Heart right ventricle (tissue), 16 donors: Measurements from ENCODE around the gene PCDHA7. TPM values are rescaled to one million over a fixed set of nuclear protein-coding genes. Genes with fewer than 3 reads are reported as not detected.

Experiments used
- ATAC-seq, 8 donors: fragments of 200-7000 bp; cut with Tn5 transposase; one replicate each; pipeline ENCODE4 v1.9.1; 2020; ENCODE audit warnings: mild to moderate bottlenecking in 8 of 8, moderate library complexity in 8 of 8, moderate number of reproducible peaks in 1 of 8
- DNase-seq, 2 donors: peaks; one replicate each; pipeline ENCODE4 v3.0.0-alpha.2; 2020
- H3K27ac ChIP-seq, 10 donors: fragments of 200-600 bp; sonication (generic) in 2 of 10; one replicate each; pipeline versions ENCODE4 v1.5.0 to v1.8.0; 2020 to 2022; ENCODE audit warnings: mild to moderate bottlenecking in 3 of 10
- H3K27me3 ChIP-seq, 7 donors: fragments of 200-600 bp; one replicate each; pipeline ENCODE4 v1.8.0; 2021 to 2022; ENCODE audit warnings: mild to moderate bottlenecking in 2 of 7
- H3K36me3 ChIP-seq, 9 donors: fragments of 200-600 bp; sonication (generic) in 1 of 9; one replicate each; pipeline versions ENCODE4 v1.5.0 to v1.8.0; 2020 to 2022; ENCODE audit warnings: mild to moderate bottlenecking in 2 of 9
- H3K4me1 ChIP-seq, 9 donors: fragments of 200-600 bp; sonication (generic) in 1 of 9; one replicate each; pipeline versions ENCODE4 v1.5.0 to v1.8.0; 2020 to 2022; ENCODE audit warnings: mild to moderate bottlenecking in 4 of 9
- H3K4me3 ChIP-seq, 10 donors: fragments of 200-600 bp; sonication (generic) in 2 of 10; one replicate each; pipeline versions ENCODE4 v1.5.0 to v1.8.0; 2020 to 2022; ENCODE audit warnings: mild to moderate bottlenecking in 7 of 10, moderate library complexity in 2 of 10
- H3K9me3 ChIP-seq, 11 donors: fragments of 200-600 bp in 10 of 11; sonication (generic) in 2 of 11; one replicate each; pipeline versions ENCODE4 v1.5.0 to v1.8.0; 2013 to 2022; ENCODE audit warnings: mild to moderate bottlenecking in 2 of 11, control low read depth in 1 of 11, moderate library complexity in 1 of 11
- CTCF ChIP-seq, 9 donors: fragments of 200-600 bp; sonication (generic) in 2 of 9; IDR thresholded peaks; one replicate each; pipeline versions ENCODE4 v1.5.0 to v1.8.0; 2021 to 2022; ENCODE audit warnings: antibody characterized with exemption in 9 of 9, mild to moderate bottlenecking in 5 of 9, moderate library complexity in 1 of 9
- WGBS, 2 donors: extraction: QIAGEN DNeasy Blood & Tissue Kit; methylation state at CpG; one replicate each; pipeline ENCODE4 v1.1.7; 2013; ENCODE audit warnings: inconsistent platforms in 1 of 2; 5-methylcytosine and 5-hydroxymethylcytosine counted together
- intact Hi-C, 10 donors: fragments of 100-400 bp; cut with DNase I; formaldehyde crosslinking; loops; one replicate each; pipeline versions ENCODE4 v1.11.1 to v1.14.2; 2022
- polyA plus RNA-seq, 2 donors: library from polyadenylated mRNA; stranded (reverse); fragments of 200-250 nt; gene quantifications; one replicate each; pipeline ENCODE4 v1.2.3, GENCODE V29; 2013
- total RNA-seq, 10 donors: library from RNA; stranded (reverse); fragmentation: NEBNext Ultra II Directional in 3 of 10; extraction: Animal tissue kit (Norgen Biotek cat#: 25700) in 3 of 10; gene quantifications; one replicate each; pipeline versions ENCODE4 v1.2.1 to v1.2.4, GENCODE V29; 2021 to 2023
- donor health status: Arrhythmogenic right ventricular cardiomyopathy.
- donor health status: ischemic (EF 13 %, LVEDD 7.1; RV severe dilation, severe dysfunction).
- donor health status: healthy with polysubstance abuse.
- donor health status: DM: no; HTN: yes; CAD: no.
- donor health status: DM: no; HTN: no; CAD: no.
- donor health status: ischemic (EF 25% LVEDD 6.9; RV normal size, moderate dysfunction).
- donor health status: ischemic (EF 25% LVEDD 5.7; RV mildly dilated, moderate dysfunction).
- donor health status: healthy.
- donor health status: DM: yes; HTN: yes; CAD: no.
- donor health status: Ischemic cardiomyopathy.
- donor health status: ischemic (EF 35%, LVEDD 5.7; RV mildly dilated, moderate dysfunction).
- donor health status: nonischemic (EF 11% LVEDD 7.7; RV severe dilation, severe dysfunction).
- donor health status: DM: yes; HTN: yes; CAD: no.
- donor health status: PGD.
- donor health status: ischemic (EF 29% LVEDD 5.4; RV normal size, mild dysfunction).
- donor health status: nonischemic (EF 23%, LVEDD 6.1; RV moderate dilation, normal function).

The PCDHA7 gene
- total and polyA plus RNA-seq, 12 donors = 0.01 to 0.15 (median 0.09) TPM; not detected in 8

- Histone ChIP-seq H3K4me1 (no peaks in the 10 kb centered on the region), H3K27me3 (peaks cover 0 to 94% (median 35%) of the 10 kb centered on the region in 7 donors), H3K36me3 (no peaks in the 10 kb centered on the region), H3K9me3 (peaks cover 0 to 55% (median 8%) of the 10 kb centered on the region in 11 donors), H3K4me3 (no peak overlapping the region), H3K27ac (no peak overlapping the region)
- TF ChIP-seq CTCF (IDR thresholded peaks at IDR 0.05) = no peak
- intact Hi-C loops = loop anchor here in 1 of 10 donors (10.0 kb wide), 1 partner anchor 182 kb away; no protein-coding TSS in a partner anchor
- ATAC-seq (no peak), DNase-seq (no peak)
- WGBS, 2 donors = 31 to 40% methylated on average over 76 of the region's 76 CpGs
Measured at GRCh38 chr5:140862441-140863295, 28.6 kb downstream of the PCDHA7 start.

DNA sequence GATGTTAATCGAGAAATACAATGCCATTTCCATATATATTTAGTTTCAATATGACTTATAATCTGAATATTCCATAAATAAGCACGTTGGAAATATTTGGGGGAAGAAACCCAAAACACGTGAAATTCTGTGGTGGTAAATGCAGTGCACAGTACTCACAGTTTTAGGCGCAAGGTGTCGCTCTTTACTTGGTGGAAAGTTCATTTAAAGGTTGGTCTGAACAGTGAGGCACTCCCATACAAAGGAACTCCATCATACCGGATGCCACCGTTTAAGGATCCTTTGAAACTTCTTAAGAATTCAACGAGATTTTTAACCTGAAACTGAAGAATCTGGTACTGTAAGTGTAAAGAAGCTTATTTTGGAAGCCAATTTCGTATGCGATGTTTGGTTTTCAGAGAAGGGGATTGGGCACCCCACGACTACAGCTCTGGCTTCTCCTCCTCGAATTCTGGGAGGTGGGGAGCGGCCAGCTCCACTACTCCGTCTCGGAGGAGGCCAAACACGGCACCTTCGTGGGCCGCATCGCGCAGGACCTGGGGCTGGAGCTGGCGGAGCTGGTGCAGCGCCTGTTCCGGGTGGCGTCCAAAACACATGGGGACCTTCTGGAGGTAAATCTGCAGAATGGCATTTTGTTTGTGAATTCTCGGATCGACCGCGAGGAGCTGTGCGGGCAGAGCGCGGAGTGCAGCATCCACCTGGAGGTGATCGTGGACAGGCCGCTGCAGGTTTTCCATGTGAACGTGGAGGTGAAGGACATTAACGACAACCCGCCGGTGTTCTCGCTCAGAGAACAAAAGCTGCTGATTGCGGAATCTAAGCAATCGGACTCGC lies 34.9 kb downstream of the PCDHA7 start, which contains the start of gene PCDHA11:
TSS of gene PCDHA11 (plus strand) at position 237 of the 834 bp plus-strand sequence. CDS start at position 384, 147 bp downstream.
- TF ChIP-seq CTCF (IDR thresholded peaks at IDR 0.05) = peak in 5 of 9 donors; percentile 15 to 41 (median 17)
- WGBS, 2 donors = 11 to 12% methylated on average over 41 of the region's 41 CpGs
- H3K27ac ChIP-seq = no peak within 1 kb of the TSS
- intact Hi-C loops = loop anchor here in 2 of 10 donors (5.0 to 10.0 kb wide), 2 partner anchors 173 to 176 kb away; no protein-coding TSS in a partner anchor
- ATAC-seq (no peak), DNase-seq (no peak)
- no peaks in the 10 kb centered on the region for H3K4me1 ChIP-seq
- peaks cover 0 to 98% (median 42%) of the 10 kb centered on the region in 7 donors for H3K27me3 ChIP-seq
- no peak within 1 kb of the TSS for H3K4me3 ChIP-seq
- H3K9me3 ChIP-seq = peaks cover 0 to 56% (median 13%) of the 10 kb centered on the region in 11 donors
- H3K36me3 ChIP-seq = no peaks in the 10 kb centered on the region

- intact Hi-C loops = loop anchor here in 2 of 10 donors (5.0 to 10.0 kb wide), 2 partner anchors 173 to 175 kb away; no protein-coding TSS in a partner anchor
- no peak for TF ChIP-seq CTCF (IDR thresholded peaks at IDR 0.05)
- ATAC-seq (no peak), DNase-seq (no peak)
- Histone ChIP-seq H3K4me3 (no peak overlapping the region), H3K36me3 (no peaks in the 10 kb centered on the region), H3K27ac (no peak overlapping the region), H3K27me3 (peaks cover 0 to 98% (median 44%) of the 10 kb centered on the region in 7 donors), H3K9me3 (peaks cover 0 to 60% (median 13%) of the 10 kb centered on the region in 11 donors), H3K4me1 (no peaks in the 10 kb centered on the region)
- WGBS, 2 donors = 48 to 55% methylated on average over 5 of the region's 5 CpGs
Measured at GRCh38 chr5:140869555-140869886, 35.5 kb downstream of the PCDHA7 start.
